IMR-90 (cell line): ENCODE data around the gene ADGRV1. TPM values are rescaled to one million over a fixed set of nuclear protein-coding genes. Genes with fewer than 3 reads are reported as not detected.

Experiments
- ATAC-seq: fragments of 200-7000 bp; cut with Tn5 transposase; 2 replicates; pipeline ENCODE4 v1.9.1; 2020; ENCODE audit warnings: low read depth, mild to moderate bottlenecking, moderate library complexity
- BruUV-seq: library from RNA; stranded (reverse); fragments of 400-500 nt; replicated peaks from 2 replicates; lab custom pipeline; 2021; lab: Mats Ljungman, UMichigan
- CTCF ChIA-PET: fragments of 300-600 bp; formaldehyde crosslinking; extraction: SDS; loops from one replicate; lab custom pipeline; 2021; ENCODE audit warnings: antibody characterized with exemption; lab: Yijun Ruan, JAX
- POLR2A ChIA-PET: fragments of 300-600 bp; sonication (Branson Sonifier 250); formaldehyde crosslinking; loops from one replicate; lab custom pipeline; 2022; ENCODE audit warnings: antibody characterized with exemption; ENCODE audit not compliant: unreplicated experiment; lab: Charles Lee
- DNase-seq: peaks from one replicate; pipeline ENCODE4 v3.0.0; 2013
- H2AFZ ChIP-seq: replicated peaks from 2 replicates; pipeline ENCODE3; 2013; ENCODE audit warnings: low read length, mild to moderate bottlenecking; ENCODE audit not compliant: poor library complexity
- H2AK5ac ChIP-seq: 2 replicates; pipeline ENCODE4 v1.6.1; 2013; ENCODE audit warnings: low read depth, low read length, inconsistent platforms
- H2AK9ac ChIP-seq: replicated peaks from 2 replicates; pipeline ENCODE3; 2013; ENCODE audit warnings: mild to moderate bottlenecking, low read depth, low read length, moderate library complexity; ENCODE audit not compliant: poor library complexity
- H2BK120ac ChIP-seq: 2 replicates; pipeline ENCODE4 v1.6.1; 2013; ENCODE audit warnings: low read depth, low read length, inconsistent platforms
- H2BK15ac ChIP-seq: 3 replicates; pipeline ENCODE4 v1.6.1; 2013; ENCODE audit warnings: low read depth, low read length, inconsistent platforms
- H2BK20ac ChIP-seq: 2 replicates; pipeline ENCODE4 v1.6.1; 2013; ENCODE audit warnings: low read depth, mild to moderate bottlenecking, inconsistent platforms, low read length, moderate library complexity
- H2BK5ac ChIP-seq: 2 replicates; pipeline ENCODE4 v1.6.1; 2013; ENCODE audit warnings: mild to moderate bottlenecking, low read depth, low read length, inconsistent platforms; ENCODE audit not compliant: poor library complexity, severe bottlenecking
- H3K14ac ChIP-seq: replicated peaks from 2 replicates; pipeline ENCODE4 v1.6.1; 2013; ENCODE audit warnings: low read depth, low read length, inconsistent platforms
- H3K18ac ChIP-seq: 2 replicates; pipeline ENCODE4 v1.6.1; 2013; ENCODE audit warnings: low read depth, low read length, control low read depth
- H3K23ac ChIP-seq: 2 replicates; pipeline ENCODE4 v1.6.1; 2013; ENCODE audit warnings: low read depth, low read length, inconsistent platforms
- H3K27ac ChIP-seq: 2 replicates; pipeline ENCODE4 v1.5.1; 2013; ENCODE audit warnings: mild to moderate bottlenecking, control low read depth, low read length; ENCODE audit not compliant: insufficient read depth
- H3K27me3 ChIP-seq: 2 replicates; pipeline ENCODE4 v1.6.1; 2013; ENCODE audit warnings: low read length; ENCODE audit not compliant: control insufficient read depth, insufficient read depth
- H3K36me3 ChIP-seq: 2 replicates; pipeline ENCODE4 v1.6.1; 2013; ENCODE audit warnings: low read length, mixed read lengths; ENCODE audit not compliant: control insufficient read depth, insufficient read depth
- H3K4ac ChIP-seq: 2 replicates; pipeline ENCODE4 v1.6.1; 2013; ENCODE audit warnings: low read depth, low read length, inconsistent platforms
- H3K4me1 ChIP-seq: 2 replicates; pipeline ENCODE4 v1.6.1; 2013; ENCODE audit warnings: low read length, mixed read lengths; ENCODE audit not compliant: control insufficient read depth, insufficient read depth
- H3K4me2 ChIP-seq: 2 replicates; pipeline ENCODE4 v1.6.1; 2013; ENCODE audit warnings: low read depth, mild to moderate bottlenecking, control low read depth, low read length, moderate library complexity
- H3K4me3 ChIP-seq: 2 replicates; pipeline ENCODE4 v1.5.1; 2013; ENCODE audit warnings: low read depth, mild to moderate bottlenecking, control low read depth, low read length, moderate library complexity; ENCODE audit not compliant: insufficient read depth
- H3K56ac ChIP-seq: 2 replicates; pipeline ENCODE4 v1.6.1; 2013; ENCODE audit warnings: low read length, inconsistent platforms; ENCODE audit not compliant: insufficient read depth; ENCODE audit errors: extremely low read depth
- H3K79me1 ChIP-seq, 2 experiments: 2 replicates each; pipeline ENCODE4 v1.6.1; 2013; ENCODE audit warnings: low read length in 2 of 2, inconsistent platforms in 1 of 2, low read depth in 1 of 2
- H3K9ac ChIP-seq: 2 replicates; pipeline ENCODE4 v1.6.1; 2013; ENCODE audit warnings: low read depth, low read length, control low read depth
- H3K9me1 ChIP-seq: 2 replicates; pipeline ENCODE4 v1.6.1; 2013; ENCODE audit warnings: low read length, inconsistent platforms; ENCODE audit not compliant: insufficient read depth
- H3K9me3 ChIP-seq: 2 replicates; pipeline ENCODE4 v1.6.1; 2013; ENCODE audit warnings: low read length; ENCODE audit not compliant: control insufficient read depth, insufficient read depth
- H4K20me1 ChIP-seq: 2 replicates; pipeline ENCODE4 v1.6.1; 2013; ENCODE audit warnings: low read length, inconsistent platforms; ENCODE audit not compliant: insufficient read depth
- H4K5ac ChIP-seq: 2 replicates; pipeline ENCODE4 v1.6.1; 2013; ENCODE audit warnings: mild to moderate bottlenecking, low read depth, low read length, control low read depth
- H4K8ac ChIP-seq, 2 experiments: 2 replicates each; pipeline ENCODE4 v1.6.1; 2013; ENCODE audit warnings: low read depth in 2 of 2, low read length in 2 of 2, control low read depth in 1 of 2, inconsistent platforms in 1 of 2
- H4K91ac ChIP-seq: 2 replicates; pipeline ENCODE4 v1.6.1; 2013; ENCODE audit warnings: low read depth, low read length, inconsistent platforms; ENCODE audit not compliant: insufficient read depth
- BHLHE40 ChIP-seq: fragments of 150-350 bp; IDR thresholded peaks from 2 replicates; pipeline ENCODE4 v1.6.1; 2016; ENCODE audit warnings: mild to moderate bottlenecking, low read depth, low read length
- CEBPB ChIP-seq: IDR thresholded peaks from 2 replicates; pipeline ENCODE4 v1.6.1; 2012; ENCODE audit warnings: low read depth, low read length, improper control_type of control experiment
- CHD1 ChIP-seq: IDR thresholded peaks from 2 replicates; pipeline ENCODE4 v1.6.1; 2012; ENCODE audit warnings: low read depth, low read length, improper control_type of control experiment
- CTCF ChIP-seq: conservative IDR thresholded peaks from 2 replicates; pipeline ENCODE4 v1.5.1; 2012; ENCODE audit warnings: mild to moderate bottlenecking, low read depth, low read length, improper control_type of control experiment
- ELK1 ChIP-seq: fragments of 150-350 bp; IDR thresholded peaks from 2 replicates; pipeline ENCODE4 v1.6.1; 2016; ENCODE audit warnings: low read depth, mild to moderate bottlenecking, low read length, moderate library complexity, borderline replicate concordance
- FOS ChIP-seq: fragments of 150-350 bp; IDR thresholded peaks from 2 replicates; pipeline ENCODE4 v1.6.1; 2016; ENCODE audit warnings: low read depth, low read length
- MAFK ChIP-seq: IDR thresholded peaks from 2 replicates; pipeline ENCODE4 v1.6.1; 2012; ENCODE audit warnings: low read depth, low read length, improper control_type of control experiment
- MAZ ChIP-seq: IDR thresholded peaks from 2 replicates; pipeline ENCODE4 v1.6.1; 2012; ENCODE audit warnings: low read depth, mild to moderate bottlenecking, low read length, improper control_type of control experiment, moderate library complexity, borderline replicate concordance
- MXI1 ChIP-seq: IDR thresholded peaks from 2 replicates; pipeline ENCODE4 v1.6.1; 2012; ENCODE audit warnings: low read depth, mild to moderate bottlenecking, low read length, moderate library complexity, borderline replicate concordance
- NFE2L2 ChIP-seq: fragments of 150-350 bp; IDR thresholded peaks from 2 replicates; pipeline ENCODE4 v1.6.1; 2016; ENCODE audit warnings: low read depth, mild to moderate bottlenecking, low read length
- POLR2A ChIP-seq: IDR thresholded peaks from 2 replicates; pipeline ENCODE4 v1.6.1; 2012; ENCODE audit warnings: mild to moderate bottlenecking, low read depth, low read length
- RAD21 ChIP-seq: IDR thresholded peaks from 2 replicates; pipeline ENCODE4 v1.6.1; 2012; ENCODE audit warnings: low read length, improper control_type of control experiment
- RCOR1 ChIP-seq: IDR thresholded peaks from 2 replicates; pipeline ENCODE4 v1.6.1; 2012; ENCODE audit warnings: mild to moderate bottlenecking, low read length, improper control_type of control experiment; ENCODE audit not compliant: insufficient replicate concordance
- RFX5 ChIP-seq: IDR thresholded peaks from 2 replicates; pipeline ENCODE4 v1.8.0; 2012; ENCODE audit warnings: low read depth, mild to moderate bottlenecking, low read length, moderate library complexity
- SMC3 ChIP-seq: fragments of 150-350 bp; IDR thresholded peaks from 2 replicates; pipeline ENCODE4 v1.6.1; 2016; ENCODE audit warnings: low read depth, mild to moderate bottlenecking, antibody characterized with exemption, low read length, moderate library complexity
- USF2 ChIP-seq: fragments of 150-350 bp; IDR thresholded peaks from 2 replicates; pipeline ENCODE4 v1.6.1; 2017; ENCODE audit warnings: mild to moderate bottlenecking, antibody characterized with exemption, low read length, low read depth
- WGBS, 2 experiments: methylation state at CpG; one replicate each; pipeline versions ENCODE4 v1.1.5 to v1.1.7; 2013; ENCODE audit warnings: missing lambda C conversion rate in 2 of 2; ENCODE audit not compliant: insufficient read length in 1 of 2; ENCODE audit errors: extremely low coverage in 2 of 2; 5-methylcytosine and 5-hydroxymethylcytosine counted together
- dilution Hi-C: fragments of 300-500 bp; cut with HindIII; formaldehyde crosslinking; loops from one replicate; pipeline ENCODE4 v1.14.3; 2018; ENCODE audit warnings: low sequenced_read_pairs; ENCODE audit not compliant: unreplicated experiment
- in situ Hi-C: fragments of 300-500 bp; cut with MboI; formaldehyde crosslinking; loops from 3 replicates; pipeline ENCODE4 v1.14.3; 2019; ENCODE audit warnings: low sequenced_read_pairs, inconsistent platforms, mixed read lengths
- intact Hi-C: fragments of 100-400 bp; cut with micrococcal nuclease; formaldehyde crosslinking; loops from 2 replicates; pipeline ENCODE4 v1.10.0; 2022
- polyA plus RNA-seq, 3 experiments: library from polyadenylated mRNA; depleted of rRNA; stranded (reverse); fragments of >200 nt; gene quantifications; 2 replicates each; pipeline ENCODE4 v1.2.3, GENCODE V29; 2012; ENCODE audit warnings: low replicate concordance in 1 of 3
- total RNA-seq: library from RNA; depleted of rRNA; stranded (reverse); fragments of >200 nt; gene quantifications from 2 replicates; pipeline ENCODE4 v1.2.3, GENCODE V29; 2012

Gene ADGRV1
- total and polyA plus RNA-seq, 2 of the 4 experiments (the other 2 are of a cell fraction): under 0.01 TPM; not detected in 1

- BruUV-seq: no TSS peak
- DNase-seq (no peak), ATAC-seq (no peak)
- Histone ChIP-seq H3K36me3 (no peaks in the 10 kb centered on the region), H3K4me3 (no peak overlapping the region), H2BK15ac (no peak overlapping the region), H3K4me1 (peaks cover 8% of the 10 kb centered on the region), H3K56ac (no peak overlapping the region), H3K4ac (no peak overlapping the region), H3K27me3 (no peaks in the 10 kb centered on the region), H2AFZ (no peak overlapping the region), H4K20me1 (no peaks in the 10 kb centered on the region), H4K8ac (no peak overlapping the region), H2AK5ac (no peak overlapping the region), H3K27ac (no peak overlapping the region), H4K5ac (no peak overlapping the region), H3K4me2 (no peak overlapping the region), H2BK5ac (no peak overlapping the region), H2BK20ac (no peak overlapping the region), H3K18ac (no peak overlapping the region), H3K79me1 (no peaks in the 10 kb centered on the region), H2BK120ac (no peak overlapping the region), H3K9me3 (no peaks in the 10 kb centered on the region), H2AK9ac (no peak overlapping the region), H3K9ac (no peak overlapping the region), H4K91ac (no peak overlapping the region), H3K14ac (no peak overlapping the region), H3K23ac (no peak overlapping the region), H3K9me1 (no peaks in the 10 kb centered on the region)
- ChIA-PET POLR2A (no interaction called here), CTCF (interaction anchor here (0.7 kb wide), 1 partner anchor 218 kb away, joined by 3 read pairs; no protein-coding TSS in a partner anchor)
- in situ Hi-C loops (no loop called here), dilution Hi-C loops (no loop called here), intact Hi-C loops (no loop called here)
- TF ChIP-seq ELK1: no peak
- TF ChIP-seq NFE2L2: no peak
- no peak for TF ChIP-seq FOS
- TF ChIP-seq SMC3: no peak
- TF ChIP-seq RCOR1: no peak
- TF ChIP-seq MAZ: no peak
- no peak for TF ChIP-seq CHD1
- no peak for TF ChIP-seq CEBPB
- TF ChIP-seq USF2: no peak
- TF ChIP-seq POLR2A: no peak
- TF ChIP-seq RFX5: no peak
- no peak for TF ChIP-seq CTCF
- no peak for TF ChIP-seq BHLHE40
- no peak for TF ChIP-seq RAD21
- no peak for TF ChIP-seq MAFK
- TF ChIP-seq MXI1: no peak
- WGBS, 2 experiments: no CpG with 5 or more reads among the region's 2 CpGs
Measured at GRCh38 chr5:91143840-91144239, 585.2 kb downstream of the ADGRV1 start.
